ENCODE results near the gene GSTM4. TPM values are rescaled to one million over a fixed set of nuclear protein-coding genes. Genes with fewer than 3 reads are reported as not detected.

The GSTM4 gene
- total RNA-seq, 1 experiment from 2014 or later: 38.8 TPM

- Histone ChIP-seq H4K20me1 (ENCODE audit: insufficient read depth) (no peaks in the 10 kb centered on the region), H3K4me2 (peak overlapping the region; percentile 68; the same call in 1 of the 2 replicates), H3K9me3 (ENCODE audit: insufficient read depth, low read depth) (peaks cover 3% of the 10 kb centered on the region; the same call in 1 of the 2 replicates), H3K79me2 (ENCODE audit: low read depth) (no peaks in the 10 kb centered on the region), H3K27ac (no peak overlapping the region), H3K4me1 (replicated peaks; ENCODE audit: insufficient read depth) (peaks cover 69% of the 10 kb centered on the region), H3K4me3 (no peak overlapping the region), H3K9me2 (ENCODE audit: insufficient read depth) (no peaks in the 10 kb centered on the region), H2AFZ (no peak overlapping the region), H3K27me3 (ENCODE audit: insufficient read depth, low read depth) (no peaks in the 10 kb centered on the region), H3K36me3 (ENCODE audit: low read depth) (no peaks in the 10 kb centered on the region), H3F3A (ENCODE audit: insufficient read depth, low read depth) (peaks cover 24% of the 10 kb centered on the region; the same call in 1 of the 2 replicates)
- DNase-seq: no peak
- no TSS peak for BruUV-seq (replicated peaks)
- TF ChIP-seq CTCF (conservative IDR thresholded peaks at IDR 0.05) (no peak), EZH2 (IDR thresholded peaks at IDR 0.05; ENCODE audit: low read depth) (no peak)
- ChIA-PET POLR2A (ENCODE audit: unreplicated experiment) (no interaction called here), CTCF (no interaction called here)
- intact Hi-C loops (cut with micrococcal nuclease; ENCODE audit: unreplicated experiment): no loop called here
Measured at GRCh38 chr1:109654519-109654918, 1.4 kb upstream of the GSTM4 start.

- peaks cover 24% of the 10 kb centered on the region; the same call in 1 of the 2 replicates for H3F3A ChIP-seq (ENCODE audit: insufficient read depth, low read depth)
- peak in 1 of 2 experiments; percentile 13 for DNase-seq
- no TSS peak for BruUV-seq (replicated peaks)
- H4K20me1 ChIP-seq (ENCODE audit: insufficient read depth): no peaks in the 10 kb centered on the region
- POLR2A ChIA-PET (ENCODE audit: unreplicated experiment): interaction anchor here (0.6 kb wide), 1 partner anchor 1728 kb away, joined by 3 read pairs; no protein-coding TSS in a partner anchor
- H2AFZ ChIP-seq: no peak overlapping the region
- no peaks in the 10 kb centered on the region for H3K36me3 ChIP-seq (ENCODE audit: low read depth)
- intact Hi-C loops (cut with micrococcal nuclease; ENCODE audit: unreplicated experiment): loop anchor here (5.0 kb wide), 1 partner anchor 60 kb away; no protein-coding TSS in a partner anchor
- H3K4me2 ChIP-seq: peak overlapping the region; percentile 11; the same call in 1 of the 2 replicates
- no peaks in the 10 kb centered on the region for H3K9me2 ChIP-seq (ENCODE audit: insufficient read depth)
- TF ChIP-seq CTCF (conservative IDR thresholded peaks at IDR 0.05) (no peak), EZH2 (IDR thresholded peaks at IDR 0.05; ENCODE audit: low read depth) (no peak)
- H3K4me3 ChIP-seq: no peak overlapping the region
- CTCF ChIA-PET: no interaction called here
- H3K9me3 ChIP-seq (ENCODE audit: insufficient read depth, low read depth): 0 out of 2 replicates have a peak, but pooled peaks cover 3% of the 10 kb centered on the region
- no peak overlapping the region for H3K27ac ChIP-seq
- H3K4me1 ChIP-seq (replicated peaks; ENCODE audit: insufficient read depth): peaks cover 51% of the 10 kb centered on the region
- H3K27me3 ChIP-seq (ENCODE audit: insufficient read depth, low read depth): no peaks in the 10 kb centered on the region
- no peaks in the 10 kb centered on the region for H3K79me2 ChIP-seq (ENCODE audit: low read depth)
Measured at GRCh38 chr1:109657395-109657794, 1.5 kb downstream of the GSTM4 start.

DNA sequence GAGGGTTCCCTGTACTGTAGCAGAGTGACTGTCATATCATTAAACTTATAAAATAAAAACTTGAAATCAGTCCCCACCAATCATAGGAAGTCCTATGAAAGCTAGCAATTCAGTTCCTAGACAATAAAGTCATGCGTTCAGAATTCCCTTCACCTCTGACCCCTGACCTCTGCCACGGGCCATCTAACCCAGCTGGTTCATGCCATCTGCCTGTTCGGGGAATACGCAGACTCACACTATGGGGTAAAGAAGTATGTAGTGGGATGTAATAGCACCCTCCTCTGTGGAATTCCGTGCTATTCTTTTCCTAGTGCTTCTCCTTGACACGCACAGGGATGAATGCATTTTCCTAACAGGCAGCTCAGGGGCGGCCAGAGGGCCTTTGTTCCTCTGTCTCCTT is 2.1 kb downstream of the GSTM4 start:
- intact Hi-C loops (cut with micrococcal nuclease; ENCODE audit: unreplicated experiment): loop anchor here (5.0 kb wide), 1 partner anchor 59 kb away; no protein-coding TSS in a partner anchor
- Histone ChIP-seq H3K36me3 (ENCODE audit: low read depth) (no peaks in the 10 kb centered on the region), H2AFZ (no peak overlapping the region), H3K27me3 (ENCODE audit: insufficient read depth, low read depth) (no peaks in the 10 kb centered on the region), H3K4me2 (peak overlapping the region; percentile 28), H3K79me2 (ENCODE audit: low read depth) (no peaks in the 10 kb centered on the region), H4K20me1 (ENCODE audit: insufficient read depth) (no peaks in the 10 kb centered on the region), H3K4me3 (no peak overlapping the region), H3K27ac (no peak overlapping the region), H3K9me3 (ENCODE audit: insufficient read depth, low read depth) (0 out of 2 replicates have a peak, but pooled peaks cover 3% of the 10 kb centered on the region), H3K4me1 (replicated peaks; ENCODE audit: insufficient read depth) (peaks cover 45% of the 10 kb centered on the region), H3F3A (ENCODE audit: insufficient read depth, low read depth) (peaks cover 22% of the 10 kb centered on the region; the same call in 1 of the 2 replicates), H3K9me2 (ENCODE audit: insufficient read depth) (no peaks in the 10 kb centered on the region)
- ChIA-PET POLR2A (ENCODE audit: unreplicated experiment) (no interaction called here), CTCF (no interaction called here)
- no TSS peak for BruUV-seq (replicated peaks)
- peak in 1 of 2 experiments; percentile 21 for DNase-seq
- TF ChIP-seq CTCF (conservative IDR thresholded peaks at IDR 0.05) (no peak), EZH2 (IDR thresholded peaks at IDR 0.05; ENCODE audit: low read depth) (no peak)

Measured in PC-9 (cell line).